ENCODE measurements around the gene C16orf89. TPM values are rescaled to one million over a fixed set of nuclear protein-coding genes. Genes with fewer than 3 reads are reported as not detected.
A peak's percentile ranks its signal among the peaks of the same experiment; 100 is the strongest.
"Not testable (repeated sequence)": the region's sequence is repeated elsewhere in the genome, so short reads cannot be mapped to it uniquely, and the experiment has no call there.

The C16orf89 gene
- polyA plus RNA-seq, 1 donor: 1.3 TPM

GRCh38 chr16:5059386-5060072 lies 6.2 kb downstream of the C16orf89 start:
- no peak for DNase-seq

GRCh38 chr16:5058476-5058875 lies 7.3 kb downstream of the C16orf89 start:
- no peak for DNase-seq

DNA sequence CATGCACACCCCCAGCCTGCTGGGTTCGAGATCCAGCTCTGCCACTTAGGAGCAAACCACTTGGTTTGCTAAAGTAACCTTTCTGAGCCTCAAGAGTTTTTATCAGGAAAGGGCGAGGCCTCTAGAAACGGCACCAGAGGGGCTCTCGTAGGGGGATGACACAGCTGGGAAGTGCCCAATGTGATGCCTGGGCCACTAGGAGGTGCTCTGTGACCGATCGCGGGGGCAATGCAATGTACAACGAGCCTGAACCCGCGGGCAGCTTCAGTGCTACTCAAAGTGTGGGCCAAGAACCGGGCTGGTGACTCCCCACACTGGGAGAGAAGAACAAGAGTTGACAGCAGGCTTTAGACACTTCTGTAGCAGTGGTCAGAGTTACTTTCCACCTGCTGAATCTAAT lies 9.4 kb downstream of the C16orf89 start:
- DNase-seq: no peak

DNA sequence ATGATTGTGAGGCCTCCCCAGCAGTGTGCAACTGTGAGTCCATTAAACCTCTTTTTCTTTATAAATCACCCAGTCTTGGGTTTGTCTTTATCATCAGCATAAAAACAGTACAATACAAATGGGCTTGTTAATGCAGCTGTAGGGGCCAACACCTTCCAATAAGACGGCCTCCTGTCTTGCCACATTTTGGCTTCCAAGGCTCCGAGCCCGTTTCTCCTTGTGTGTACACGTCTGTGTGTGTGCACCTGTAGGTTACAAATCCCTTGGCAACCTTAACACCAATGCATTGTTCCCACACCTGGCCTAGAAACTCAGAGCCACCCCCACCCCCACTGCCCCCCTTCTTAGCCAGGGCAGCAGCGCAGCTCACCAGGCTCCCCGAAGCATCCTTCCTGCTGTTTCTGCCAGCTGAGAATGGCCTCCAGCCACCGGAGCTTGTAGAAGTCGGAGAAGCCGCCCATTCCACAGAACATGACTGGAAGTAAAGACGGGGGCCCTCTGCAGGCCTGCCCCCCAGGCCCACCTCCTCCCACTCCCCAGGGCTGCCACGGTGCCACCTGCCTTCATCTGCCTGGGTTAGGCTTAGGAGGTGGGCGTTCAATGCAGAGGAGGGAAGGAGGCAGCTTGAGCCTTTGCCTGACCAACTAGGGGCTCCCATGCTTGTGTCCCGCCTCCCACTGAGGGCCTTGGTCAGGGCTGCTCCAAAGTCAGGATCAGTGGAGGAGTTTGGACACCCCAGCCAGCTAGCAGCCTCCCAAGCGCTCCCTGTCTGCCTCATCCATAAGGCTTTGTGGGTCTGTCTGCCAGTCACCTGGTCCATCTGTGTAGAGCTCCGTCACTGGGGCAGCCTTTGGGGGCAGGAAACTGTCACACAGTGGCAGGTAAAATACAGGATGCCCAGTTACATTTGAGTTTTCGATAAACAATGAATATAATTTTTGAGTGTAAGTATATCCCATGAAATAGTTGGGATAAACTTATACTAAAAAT lies 10.6 kb downstream of the C16orf89 start:
- no peak for DNase-seq

DNA sequence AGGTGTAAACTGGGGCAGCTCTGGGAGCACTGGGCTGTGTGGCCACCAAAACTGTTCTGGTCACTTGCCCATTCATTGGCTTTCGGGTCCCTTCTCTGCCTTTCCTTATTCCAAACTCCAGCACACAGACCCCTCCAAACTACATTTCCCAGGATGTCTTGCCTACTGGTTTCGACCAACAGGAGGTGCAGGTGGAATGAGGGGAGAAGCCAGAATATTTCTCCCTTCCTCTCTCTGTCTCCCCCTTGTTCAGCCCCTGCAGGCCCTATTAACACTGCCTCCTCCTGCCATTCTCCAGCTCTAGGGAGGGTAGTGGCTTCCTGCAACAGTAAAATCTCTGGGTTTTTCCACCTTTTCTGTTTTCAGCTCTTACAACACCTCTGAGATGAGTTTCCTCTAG lies 18.8 kb downstream of the C16orf89 start:
- no peak for DNase-seq

DNA sequence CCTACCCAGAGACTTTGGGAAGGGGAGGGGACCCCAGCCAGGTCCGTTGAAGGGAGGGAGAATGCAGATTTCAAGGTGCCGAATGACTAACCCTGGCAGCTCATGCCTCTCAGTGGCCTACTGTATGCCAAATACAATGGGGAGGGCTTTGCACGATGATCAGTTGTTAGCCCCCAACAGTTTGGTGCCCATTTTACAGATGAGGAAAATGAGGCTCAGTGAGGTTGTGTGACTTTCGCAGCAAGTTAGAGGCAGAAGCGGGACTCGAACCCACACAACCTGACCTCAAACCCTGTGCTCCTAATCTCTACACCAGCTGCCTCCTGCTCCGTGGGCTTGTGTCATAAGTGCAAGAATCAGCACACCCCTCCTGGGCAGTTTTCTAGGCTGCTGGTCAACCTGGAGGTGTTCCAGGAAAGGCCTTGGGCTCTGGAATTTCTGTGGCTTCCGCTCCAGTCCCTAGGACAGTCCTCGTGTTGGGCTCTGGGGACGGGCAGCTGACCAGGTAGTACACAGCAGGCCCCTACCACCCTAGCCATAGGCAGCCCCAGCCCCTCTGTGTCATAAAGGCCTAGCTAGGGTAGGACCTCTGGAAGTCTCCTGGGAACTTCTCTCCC lies 20.1 kb downstream of the C16orf89 start:
- no peak for DNase-seq

GRCh38 chr16:5044581-5044980 lies 21.2 kb downstream of the C16orf89 start:
- not testable (repeated sequence) for DNase-seq

DNA sequence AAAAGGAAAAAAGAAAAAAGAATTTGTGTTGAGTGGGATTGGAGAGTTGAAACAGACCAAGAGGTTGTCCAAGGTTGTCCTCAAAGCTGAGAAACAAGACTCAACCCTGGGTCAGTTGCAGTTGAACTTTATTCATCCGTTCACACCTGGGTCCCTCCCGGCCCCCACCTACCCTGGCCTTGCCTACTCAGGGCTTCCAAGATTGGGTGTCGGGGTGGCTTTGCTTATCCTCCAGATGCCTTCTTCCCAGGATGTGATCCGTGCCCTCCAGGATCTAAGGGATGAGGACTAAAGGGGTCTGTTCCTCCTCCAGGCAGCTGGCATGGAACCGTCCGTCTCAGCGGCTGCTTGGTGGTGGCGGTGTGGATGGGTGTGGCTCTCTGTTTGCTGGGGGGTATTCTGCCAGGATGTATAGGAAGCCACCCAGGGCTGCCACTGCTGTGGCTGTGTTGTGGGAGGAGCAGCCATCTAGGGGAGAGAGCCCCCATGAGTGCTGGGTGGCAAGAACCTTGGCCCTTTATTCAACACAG lies 21.7 kb downstream of the C16orf89 start:
- no peak for DNase-seq

DNA sequence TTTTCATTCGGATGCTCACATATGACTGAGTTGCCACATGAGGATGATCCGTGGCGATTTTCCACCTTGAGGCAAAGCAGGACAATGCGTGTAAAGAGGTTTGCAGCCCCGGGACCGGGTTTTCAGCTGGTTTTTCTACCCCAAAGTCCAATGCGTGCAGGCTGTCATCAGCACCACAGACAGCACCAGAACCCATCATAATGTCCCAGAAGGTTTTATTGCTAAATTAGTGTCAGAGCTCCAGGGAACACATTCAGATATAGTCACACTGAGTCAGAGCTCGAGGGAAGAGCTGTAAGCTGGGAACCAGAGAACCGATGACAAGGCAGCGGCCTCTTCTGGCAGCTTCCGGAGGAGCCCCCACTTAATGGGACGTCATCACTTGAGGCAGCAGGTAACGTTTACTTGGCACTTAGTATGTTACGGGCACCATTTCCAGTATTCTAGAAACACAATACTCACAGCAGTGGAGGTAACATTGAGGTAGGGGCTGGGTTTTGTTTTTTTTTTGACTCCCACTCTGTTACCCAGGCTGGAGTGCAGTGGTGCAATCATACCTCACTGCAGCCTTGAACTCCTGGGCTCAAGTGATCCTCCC lies 23.1 kb downstream of the C16orf89 start:
- no peak for DNase-seq

- no peak for DNase-seq
These were observed 24.1 kb downstream of the C16orf89 start for GRCh38 chr16:5041600-5042133.

DNA sequence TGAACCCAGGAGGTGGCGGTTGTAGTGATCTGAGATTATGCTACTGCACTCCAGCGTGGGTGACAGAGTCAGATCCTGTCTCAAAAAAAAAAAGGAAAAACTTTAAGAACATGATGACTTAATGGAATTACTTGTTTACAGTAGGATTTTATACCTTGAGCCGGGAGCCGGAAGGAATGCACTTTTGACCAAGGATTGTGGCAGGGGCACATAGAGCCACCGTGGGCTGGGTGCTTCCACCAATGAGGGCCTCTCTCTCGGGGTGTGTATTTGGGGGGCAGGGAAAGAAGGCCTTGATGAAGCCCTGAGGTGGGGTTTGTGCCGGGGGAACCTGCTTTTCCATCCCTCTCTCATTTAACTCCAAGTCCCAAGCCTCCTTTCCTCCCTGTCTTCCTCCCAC lies 25.3 kb downstream of the C16orf89 start:
- no peak for DNase-seq

DNA sequence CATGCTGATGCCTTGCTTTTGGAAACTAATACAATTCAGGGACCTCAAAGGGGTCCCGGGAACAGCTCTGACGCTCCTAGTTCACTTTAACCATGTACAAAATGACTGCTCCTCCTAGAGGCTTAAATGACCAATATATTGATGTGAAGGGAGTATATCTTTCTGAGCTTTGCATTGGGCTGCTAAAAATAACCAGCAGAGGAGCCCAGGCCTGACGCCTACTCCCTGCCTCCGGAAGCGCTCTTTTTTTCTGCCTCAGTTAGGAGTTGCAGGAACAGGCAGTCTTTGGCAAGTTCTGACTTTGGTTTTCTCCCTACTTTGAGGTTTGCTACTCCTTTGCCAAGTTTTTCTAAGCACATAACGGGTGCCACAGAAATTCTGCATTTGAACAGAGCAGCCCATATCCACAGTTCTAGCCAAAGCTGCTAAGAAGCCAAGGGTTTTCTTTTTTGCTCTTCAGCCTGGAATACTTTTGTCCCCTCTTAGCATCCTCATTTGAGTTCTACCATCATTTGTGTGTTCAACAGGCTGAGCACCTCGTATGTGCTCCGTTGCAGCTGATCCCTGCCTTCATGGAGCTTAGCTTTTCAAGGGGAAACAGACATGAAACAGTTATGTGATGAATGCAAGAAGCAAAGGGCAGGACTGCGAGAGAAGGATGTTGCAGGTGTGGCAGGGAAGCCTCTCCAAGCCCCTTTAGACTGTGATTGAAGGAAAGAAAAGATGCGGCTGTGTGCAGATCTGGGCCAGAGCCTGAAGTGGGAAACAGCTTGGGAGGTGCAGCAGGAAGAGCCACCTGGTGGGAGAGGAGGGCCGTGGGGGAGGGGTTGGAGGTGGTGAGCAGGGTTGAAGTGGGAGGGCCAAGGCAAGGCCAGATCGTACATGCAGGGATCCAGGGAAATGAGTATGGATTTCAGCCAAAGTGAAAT lies 29.3 kb downstream of the C16orf89 start:
- no peak for DNase-seq

DNA sequence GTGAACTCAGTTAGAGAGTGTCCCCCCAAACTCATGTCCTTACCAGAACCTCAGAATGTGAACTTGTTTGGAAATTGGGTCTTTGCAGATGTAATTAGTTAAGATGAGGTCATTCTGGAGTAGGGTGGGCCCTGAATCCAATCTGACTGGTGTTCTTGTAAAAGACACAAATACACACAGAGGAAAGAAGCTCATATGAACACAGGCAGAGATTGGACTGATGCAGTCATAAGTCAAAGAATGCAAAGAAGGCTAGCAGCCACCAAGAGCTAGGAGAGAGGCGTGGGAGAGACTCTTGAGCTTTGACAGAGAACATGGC lies 29.9 kb downstream of the C16orf89 start:
- no peak for DNase-seq

DNA sequence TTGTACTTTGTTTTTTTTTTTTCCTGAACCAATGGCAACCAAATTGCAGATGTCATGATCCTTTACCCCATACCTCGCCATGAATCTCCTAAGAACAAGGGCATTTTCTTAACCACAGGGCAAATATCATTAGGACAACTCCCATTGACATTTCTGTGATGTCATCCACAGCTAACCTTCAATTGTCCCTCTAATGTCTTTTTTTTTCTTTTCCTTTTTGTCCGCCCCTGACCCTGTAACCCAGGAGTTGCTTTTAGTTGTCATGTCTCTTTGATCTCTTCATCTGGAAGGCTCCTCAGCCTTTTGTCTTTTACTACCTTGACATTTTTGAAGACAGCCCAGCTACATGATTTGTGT lies 31.6 kb downstream of the C16orf89 start:
- DNase-seq: no peak

GRCh38 chr16:5033256-5034166 lies 32.2 kb downstream of the C16orf89 start, which contains the start of gene NAGPA:
Gene NAGPA, minus strand, starts transcription at chr16:5033935. Its CDS starts 21 bp downstream, at chr16:5033914.
- DNase-seq: peak; percentile 90

GRCh38 chr16:5032748-5033167 lies 33.0 kb downstream of the C16orf89 start:
- no peak for DNase-seq

DNA sequence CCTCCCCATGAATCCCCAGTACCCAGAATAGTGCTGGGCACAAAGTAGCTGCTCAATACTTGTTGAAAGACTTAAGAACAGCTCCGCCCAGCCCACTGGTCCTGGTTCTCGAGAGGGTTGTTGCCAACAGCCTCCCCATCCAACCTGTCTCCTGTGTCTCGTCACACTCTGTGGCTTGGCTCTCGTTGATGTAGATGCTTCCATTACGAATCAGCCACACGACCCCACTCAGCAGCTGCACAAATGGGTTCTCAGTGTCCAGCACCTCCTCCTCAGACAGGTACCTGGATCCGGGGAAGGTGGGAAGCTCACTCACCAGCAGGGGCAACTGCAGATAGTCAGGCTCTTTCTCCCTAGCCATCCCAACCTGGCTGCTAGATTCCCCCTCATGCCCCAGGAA lies 34.2 kb downstream of the C16orf89 start:
- no peak for DNase-seq

DNA sequence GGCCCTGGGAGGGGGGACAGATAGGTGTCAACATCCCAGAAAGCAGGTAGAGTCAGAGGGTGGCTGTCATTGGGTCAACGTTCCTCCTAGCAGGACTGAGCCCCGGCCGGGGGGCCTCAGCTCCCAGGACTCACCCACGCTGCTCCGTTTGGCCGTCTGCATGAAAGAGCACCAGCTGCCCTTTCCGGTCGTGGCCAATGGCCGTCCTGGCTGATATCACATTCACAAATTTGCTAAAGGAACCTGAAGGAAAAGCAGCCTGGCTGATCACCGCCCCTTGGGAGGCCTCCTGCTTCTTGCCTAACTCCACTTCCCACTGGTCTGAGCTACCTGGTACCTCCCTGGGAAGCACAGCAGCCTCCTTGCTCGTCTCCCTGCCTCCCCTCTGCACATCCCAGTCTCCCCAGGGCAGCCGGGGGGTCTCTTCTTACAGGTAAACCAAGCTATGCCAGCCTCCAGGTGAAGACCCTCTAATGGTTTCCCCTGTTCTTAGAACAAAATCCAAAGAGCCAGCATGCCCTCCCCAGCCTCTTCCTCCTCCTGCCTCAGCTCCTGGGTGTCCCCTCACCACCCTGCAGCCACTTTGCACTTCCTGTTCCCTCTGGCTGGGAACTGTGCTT lies 35.4 kb downstream of the C16orf89 start:
- no peak for DNase-seq

GRCh38 chr16:5028950-5029475 lies 36.7 kb downstream of the C16orf89 start:
- DNase-seq: no peak
